Measurements from ENCODE around the gene ACSL1.

GRCh38 chr4:184822356-184822755 is 3.4 kb downstream of the ACSL1 start:
- TF ChIP-seq CTCF (conservative IDR thresholded peaks at IDR 0.05 in 1 of 2, IDR thresholded peaks at IDR 0.05 in 1 of 2; ENCODE audit: extremely low read depth in 1 of 2, insufficient read depth in 1 of 2, low read depth in 1 of 2, low read length in 2 of 2): no peak
- no peak for TF ChIP-seq EZH2 (IDR thresholded peaks at IDR 0.05; ENCODE audit: borderline replicate concordance, low read length)

Measured in mammary epithelial cell (primary cell).